ENCODE measurements around the gene DEAF1.

Gene DEAF1

DNA sequence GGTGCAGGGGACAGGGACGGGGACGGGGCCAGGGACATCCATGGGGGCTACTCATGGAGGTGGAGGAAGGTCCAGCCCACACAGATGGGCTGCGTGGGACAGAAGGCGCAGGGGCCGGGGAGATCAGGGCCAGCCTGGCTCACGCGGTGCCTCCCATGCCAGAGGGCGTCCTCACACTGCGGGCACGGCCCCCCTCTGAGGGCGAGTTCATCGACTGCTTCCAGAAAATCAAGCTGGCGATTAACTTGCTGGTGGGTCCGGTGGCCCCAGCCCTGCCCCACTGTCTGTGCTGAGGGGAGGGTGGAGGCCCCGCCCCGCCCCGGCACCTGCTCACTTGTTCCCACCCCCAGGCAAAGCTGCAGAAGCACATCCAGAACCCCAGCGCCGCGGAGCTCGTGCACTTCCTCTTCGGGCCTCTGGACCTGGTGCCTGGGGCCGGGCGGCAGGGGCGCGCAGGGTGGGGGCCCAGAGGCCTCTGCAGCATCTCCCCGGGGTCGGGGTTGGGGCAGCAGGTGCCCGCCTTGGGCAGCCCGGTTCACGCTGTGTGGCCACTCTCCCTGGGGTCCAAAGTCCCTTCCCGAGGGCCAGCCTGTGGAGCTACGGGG lies 26.8 kb upstream of the DEAF1 start:
- DNase-seq: peak; percentile 38

DNA sequence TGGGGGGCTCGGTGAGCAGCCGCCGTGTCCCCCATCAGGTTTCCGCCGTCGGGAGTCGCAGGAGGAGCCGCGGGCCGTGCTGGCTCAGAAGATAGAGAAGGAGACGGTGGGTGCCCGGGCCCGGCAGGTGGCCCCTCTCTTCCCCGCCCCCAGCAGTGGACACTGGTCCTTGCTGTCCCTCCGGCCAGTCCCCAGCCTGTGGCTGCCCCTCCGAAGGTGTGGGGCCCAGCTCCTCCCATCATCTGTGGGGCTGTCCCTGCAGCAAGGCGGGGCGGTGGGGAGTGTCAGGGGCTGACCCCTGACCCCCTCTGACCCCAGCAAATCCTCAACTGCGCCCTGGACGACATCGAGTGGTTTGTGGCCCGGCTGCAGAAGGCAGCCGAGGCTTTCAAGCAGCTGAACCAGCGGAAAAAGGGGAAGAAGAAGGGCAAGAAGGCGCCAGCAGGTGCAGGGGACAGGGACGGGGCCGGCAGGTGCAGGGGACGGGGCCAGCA lies 26.3 kb upstream of the DEAF1 start:
- DNase-seq: no peak

DNA sequence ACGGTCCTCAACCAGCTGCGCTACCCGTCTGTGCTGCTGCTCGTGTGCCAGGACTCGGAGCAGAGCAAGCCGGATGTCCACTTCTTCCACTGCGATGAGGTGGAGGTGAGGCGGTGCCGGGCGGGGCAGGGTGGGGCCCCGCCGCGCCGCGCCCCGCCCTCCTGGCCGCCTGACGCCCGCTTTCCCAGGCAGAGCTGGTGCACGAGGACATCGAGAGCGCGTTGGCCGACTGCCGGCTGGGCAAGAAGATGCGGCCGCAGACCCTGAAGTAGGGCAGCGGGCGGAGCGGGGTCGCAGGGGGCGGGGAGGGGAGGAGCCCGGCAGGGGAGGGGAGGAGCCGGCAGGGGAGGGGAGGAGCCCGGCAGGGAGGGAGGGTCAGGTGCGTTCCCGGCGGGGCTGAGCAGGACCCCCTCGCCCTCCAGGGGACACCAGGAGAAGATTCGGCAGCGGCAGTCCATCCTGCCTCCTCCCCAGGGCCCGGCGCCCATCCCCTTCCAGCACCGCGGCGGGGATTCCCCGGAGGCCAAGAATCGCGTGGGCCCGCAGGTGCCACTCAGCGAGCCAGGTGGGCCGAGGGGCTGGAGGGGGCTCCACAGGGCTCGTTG lies 25.7 kb upstream of the DEAF1 start:
- no peak for DNase-seq

DNA sequence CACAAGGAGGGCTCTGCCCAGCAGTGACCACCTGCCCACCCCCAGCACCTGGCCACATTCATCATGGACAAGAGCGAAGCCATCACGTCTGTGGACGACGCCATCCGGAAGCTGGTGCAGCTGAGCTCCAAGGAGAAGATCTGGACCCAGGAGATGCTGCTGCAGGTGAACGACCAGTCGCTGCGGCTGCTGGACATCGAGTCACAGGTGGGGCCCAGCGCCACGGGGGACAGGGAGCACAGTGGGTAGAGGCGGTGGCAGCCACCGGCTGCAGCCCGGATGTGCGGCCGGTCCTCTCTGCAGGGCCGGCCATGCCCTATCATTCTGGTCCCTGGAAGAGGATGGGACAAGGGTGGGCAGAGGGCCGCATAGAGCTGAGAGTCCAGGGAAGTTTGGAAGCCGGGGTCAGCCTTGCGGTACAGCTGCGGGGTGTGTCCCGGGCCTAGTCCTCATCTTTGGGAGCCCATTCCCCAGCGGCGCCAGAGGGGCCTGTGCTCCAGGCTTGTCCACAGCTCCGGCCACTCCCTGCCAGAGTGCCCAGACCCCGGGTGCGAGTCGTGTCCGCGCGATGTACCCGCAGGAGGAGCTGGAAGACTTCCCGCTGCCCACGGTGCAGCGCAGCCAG lies 25.1 kb upstream of the DEAF1 start:
- DNase-seq: no peak

DNA sequence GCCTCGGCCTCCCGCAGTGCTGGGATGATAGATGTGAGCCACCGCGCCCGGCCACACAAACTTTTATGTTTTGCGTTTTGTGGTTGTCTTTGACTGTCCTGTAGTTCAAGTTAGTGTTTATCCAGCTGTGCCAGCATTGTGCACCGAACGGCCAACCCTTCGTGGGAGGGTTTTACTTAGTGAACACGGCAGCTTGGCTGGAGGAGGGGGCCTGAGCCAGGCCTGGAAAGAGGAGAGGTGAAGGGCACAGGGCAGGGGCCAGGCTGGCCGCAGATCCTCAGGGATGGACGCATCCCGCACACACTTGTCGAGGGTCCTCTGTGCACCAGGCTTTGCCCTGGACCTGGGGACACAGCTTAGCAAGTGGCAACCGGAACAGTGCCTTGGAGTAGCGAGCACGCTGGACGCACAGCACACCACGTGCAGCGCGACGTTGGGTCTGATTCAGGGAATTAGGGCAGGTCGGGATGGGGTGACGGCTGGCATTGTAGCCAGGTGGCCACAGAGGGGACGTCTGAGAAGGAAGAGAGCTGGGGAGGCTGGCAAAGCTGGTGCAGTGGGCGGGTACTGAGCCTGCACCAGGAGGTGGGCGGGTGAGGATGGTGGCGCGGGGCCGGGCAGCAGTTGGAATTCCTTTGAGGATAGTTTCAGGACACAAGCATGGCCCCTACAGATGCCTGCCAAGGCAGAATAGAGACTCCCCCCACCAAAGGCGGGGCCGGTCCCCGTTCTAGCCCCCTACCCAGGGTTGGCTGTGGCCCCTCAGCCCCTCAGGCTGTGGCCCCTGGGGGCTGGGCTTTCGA lies 24.4 kb upstream of the DEAF1 start:
- no peak for DNase-seq

DNA sequence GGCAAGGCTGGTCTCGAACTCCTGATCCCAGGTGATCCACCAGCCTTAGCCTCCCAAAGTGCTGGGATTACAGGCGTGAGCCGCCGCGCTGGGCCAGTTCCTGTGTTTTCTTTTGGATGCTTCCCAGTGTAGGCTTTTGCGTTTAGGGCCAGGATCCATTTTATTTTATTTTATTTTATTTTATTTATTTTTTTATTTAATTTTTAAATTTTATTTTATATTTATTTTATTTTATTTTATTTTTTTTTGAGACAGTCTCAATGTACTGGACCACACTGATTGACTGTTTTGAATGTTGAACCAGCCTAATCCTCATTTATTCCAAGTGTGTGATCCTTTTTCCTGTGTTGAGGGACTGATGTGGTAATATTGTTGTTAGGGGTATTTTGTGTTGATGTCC lies 19.4 kb upstream of the DEAF1 start:
- DNase-seq: no peak

DNA sequence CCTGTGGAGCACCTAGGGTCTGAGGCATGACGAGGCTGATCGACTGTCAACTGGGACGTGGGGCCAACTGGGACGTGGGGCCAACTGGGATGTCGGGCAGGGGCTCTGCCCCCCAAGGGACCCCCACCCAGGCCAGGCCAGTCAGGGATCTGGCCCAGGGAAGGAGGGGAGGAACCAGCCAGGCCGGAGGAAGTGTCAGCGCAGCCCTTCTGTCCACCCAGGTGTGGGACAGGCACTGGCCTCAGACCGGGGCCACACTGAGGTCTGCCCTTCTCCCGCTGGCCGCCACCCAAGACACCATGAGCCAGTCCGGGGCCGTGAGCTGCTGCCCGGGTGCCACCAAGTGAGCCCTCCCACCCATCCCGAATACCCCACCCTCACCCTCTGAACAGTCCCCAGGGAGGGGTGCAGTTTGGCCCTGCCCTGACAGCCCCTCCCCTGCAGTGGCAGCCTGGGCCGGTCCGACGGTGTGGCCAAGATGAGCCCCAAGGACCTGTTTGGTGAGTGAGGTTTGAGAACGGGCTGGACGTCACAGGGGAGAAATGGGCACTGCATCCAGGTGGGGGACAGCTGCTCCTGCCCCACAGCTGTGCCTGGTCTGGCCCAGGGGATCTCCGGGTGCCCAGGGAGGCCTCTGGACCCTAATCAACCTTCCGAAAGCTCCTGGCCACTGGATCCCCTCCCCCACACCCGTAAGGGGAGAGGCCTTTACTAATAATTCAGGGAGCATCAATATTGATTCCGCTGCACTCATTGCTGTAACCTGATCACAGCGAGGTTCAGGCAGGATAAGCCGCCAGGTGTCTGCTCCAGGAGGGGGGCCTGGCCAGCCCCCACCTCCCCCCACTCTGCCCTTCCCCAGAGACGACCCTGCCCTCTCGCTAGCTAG lies 14.3 kb upstream of the DEAF1 start:
- DNase-seq: no peak

DNA sequence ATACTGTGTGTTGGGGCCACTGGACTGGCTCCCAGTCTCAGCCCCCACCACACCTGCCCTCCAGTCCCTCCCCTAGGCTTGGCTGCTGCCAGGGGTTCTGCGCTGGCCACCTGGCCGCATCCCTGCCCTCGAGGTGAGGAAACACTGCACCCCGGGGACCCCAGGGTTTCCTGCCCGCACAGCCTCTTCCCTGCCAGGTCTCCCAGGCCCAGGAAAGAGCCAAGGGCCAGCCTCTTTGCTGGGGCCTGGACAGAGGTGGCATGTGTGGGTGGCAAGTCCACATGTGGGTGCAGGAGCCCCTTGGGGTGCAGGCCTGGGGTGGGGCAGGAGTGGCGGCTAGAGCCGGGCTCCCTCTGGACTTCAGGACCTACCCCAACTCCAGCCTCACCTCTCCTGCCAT lies 13.5 kb upstream of the DEAF1 start:
- DNase-seq: no peak

DNA sequence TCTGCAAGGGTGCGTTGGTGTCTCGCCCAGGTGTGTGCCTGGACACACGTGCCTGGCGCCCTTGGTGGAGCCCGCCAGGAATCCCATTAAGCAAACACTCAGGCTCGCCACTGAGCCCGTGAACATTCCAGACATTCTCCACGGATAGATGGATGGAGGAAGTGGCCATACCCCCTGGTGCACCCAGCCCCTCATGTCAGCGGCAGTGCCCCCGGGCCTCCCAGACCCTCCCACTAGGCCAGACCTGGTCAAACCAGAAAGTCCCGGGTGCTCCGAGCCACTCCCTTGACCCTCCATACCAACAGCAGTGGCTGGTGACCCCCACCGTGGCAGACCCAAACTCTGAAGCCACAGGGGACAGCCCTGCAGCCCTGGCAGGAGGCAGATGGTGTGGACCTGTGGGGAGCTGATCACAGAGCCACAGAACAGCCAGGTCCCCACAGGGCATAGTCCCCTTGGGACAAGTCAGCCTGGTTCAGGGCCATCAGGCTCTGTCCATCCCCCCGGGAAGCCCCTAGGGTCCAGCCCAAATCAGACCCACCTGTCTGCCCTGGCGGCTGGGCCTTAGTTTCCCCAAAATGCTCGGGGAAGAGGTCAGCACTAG lies 12.9 kb upstream of the DEAF1 start:
- no peak for DNase-seq

DNA sequence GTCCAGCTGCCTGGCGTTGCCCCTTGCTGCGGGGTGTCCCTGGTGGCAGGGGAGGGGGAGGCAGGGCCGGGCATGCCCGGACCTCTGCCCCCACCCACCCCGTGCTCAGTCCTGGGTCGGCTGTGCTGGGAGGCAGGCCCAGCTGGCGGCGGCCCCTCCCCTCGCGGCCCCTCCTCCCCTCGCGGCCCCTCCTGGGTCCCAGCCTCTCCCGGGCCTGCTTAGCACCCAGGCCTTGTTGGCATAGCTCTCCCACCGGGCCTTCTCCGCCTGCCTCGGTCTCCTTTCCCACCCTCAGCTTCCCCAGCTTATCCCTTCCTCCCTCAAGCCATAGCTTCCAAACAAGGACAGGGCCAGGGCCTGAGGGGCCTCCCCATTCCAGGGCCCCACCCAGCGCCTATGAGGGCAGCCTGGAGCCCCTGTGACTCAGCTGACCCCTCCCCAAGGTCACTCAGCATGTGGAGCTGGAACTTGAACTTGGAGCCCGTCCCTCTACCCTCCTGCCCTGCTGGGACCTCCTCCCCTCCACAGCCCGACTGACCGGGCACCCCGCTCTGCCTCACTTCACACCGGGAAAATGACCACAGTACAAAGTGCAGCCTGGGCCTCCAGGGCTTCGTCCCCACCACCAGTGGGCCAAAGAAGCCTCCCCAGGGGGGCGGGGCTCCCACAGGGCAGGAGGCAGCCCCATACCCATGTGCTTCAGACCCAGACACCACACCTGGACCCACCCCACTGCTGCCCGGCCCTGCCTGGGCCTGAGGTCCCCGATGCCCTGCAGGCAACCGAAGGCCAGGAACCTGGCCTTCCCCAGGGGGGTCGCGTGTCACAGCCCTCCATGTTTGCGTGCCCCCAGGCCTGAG lies 12.2 kb upstream of the DEAF1 start:
- DNase-seq: no peak

DNA sequence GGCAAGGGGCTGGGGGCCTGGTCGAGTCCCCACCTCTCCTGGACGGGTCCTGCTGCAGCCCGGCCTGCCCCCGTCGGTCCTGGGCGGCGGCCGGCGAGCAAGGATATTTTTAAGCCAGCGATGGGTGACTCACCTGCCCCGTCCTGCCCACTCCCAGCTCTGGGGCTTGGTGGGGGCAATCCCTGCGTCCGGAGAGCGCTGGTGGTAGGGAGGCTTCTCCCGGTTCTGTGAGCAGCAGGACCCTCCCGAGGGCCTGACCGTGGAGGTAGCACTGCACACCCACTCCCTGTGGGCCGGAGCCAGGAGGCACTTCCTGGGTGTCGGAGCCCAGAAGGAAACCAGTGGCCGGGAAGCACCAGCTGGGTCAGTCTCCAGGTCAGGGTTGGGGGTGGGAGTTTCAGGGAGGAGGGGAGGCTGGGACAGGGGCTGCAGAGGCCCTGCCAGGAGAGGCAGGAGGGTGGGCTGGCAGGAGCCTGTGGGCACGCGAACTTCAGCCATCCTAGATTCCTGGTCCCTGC lies 11.5 kb upstream of the DEAF1 start:
- DNase-seq: no peak

DNA sequence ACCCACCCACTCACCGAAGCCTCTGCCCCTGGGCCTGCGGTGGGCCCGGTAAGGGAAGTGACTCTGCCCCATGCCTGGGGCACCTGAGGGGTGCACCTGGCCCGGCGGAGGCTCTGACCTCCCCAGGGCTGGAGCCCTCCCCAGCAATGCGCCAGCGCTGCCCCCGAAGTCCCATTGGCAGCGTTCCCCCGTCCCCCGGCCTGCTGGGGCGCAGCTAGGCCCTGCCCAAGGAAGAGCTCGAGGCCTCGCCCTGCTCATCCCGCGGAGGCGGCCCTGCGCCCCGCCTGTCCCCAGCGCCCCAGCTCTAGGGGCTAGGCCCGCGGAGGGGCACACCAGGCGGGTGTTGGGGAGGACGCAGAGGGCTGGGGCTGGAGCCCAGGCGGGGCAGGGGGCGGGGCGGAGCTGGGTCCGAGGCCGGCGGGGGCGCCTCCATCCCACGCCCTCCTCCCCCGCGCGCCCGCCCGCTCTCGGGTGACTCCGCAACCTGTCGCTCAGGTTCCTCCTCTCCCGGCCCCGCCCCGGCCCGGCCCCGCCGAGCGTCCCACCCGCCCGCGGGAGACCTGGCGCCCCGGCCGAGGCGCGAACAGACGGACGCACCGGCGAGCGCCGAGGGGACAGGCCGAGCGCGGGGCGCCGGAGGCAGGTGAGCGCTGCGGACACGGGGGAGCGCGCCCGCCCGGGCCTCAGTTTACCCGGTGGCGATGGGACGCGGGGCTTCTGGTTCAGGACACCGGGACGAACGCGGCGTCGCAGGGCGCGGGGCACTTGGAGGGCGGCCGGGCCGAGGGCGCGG lies 10.8 kb upstream of the DEAF1 start, which contains the start of gene EPS8L2:
EPS8L2 (plus strand) TSS at position 586 of the 793 bp plus-strand sequence. CDS start 3,177 bp downstream, outside the sequence.
- no peak for DNase-seq

DNA sequence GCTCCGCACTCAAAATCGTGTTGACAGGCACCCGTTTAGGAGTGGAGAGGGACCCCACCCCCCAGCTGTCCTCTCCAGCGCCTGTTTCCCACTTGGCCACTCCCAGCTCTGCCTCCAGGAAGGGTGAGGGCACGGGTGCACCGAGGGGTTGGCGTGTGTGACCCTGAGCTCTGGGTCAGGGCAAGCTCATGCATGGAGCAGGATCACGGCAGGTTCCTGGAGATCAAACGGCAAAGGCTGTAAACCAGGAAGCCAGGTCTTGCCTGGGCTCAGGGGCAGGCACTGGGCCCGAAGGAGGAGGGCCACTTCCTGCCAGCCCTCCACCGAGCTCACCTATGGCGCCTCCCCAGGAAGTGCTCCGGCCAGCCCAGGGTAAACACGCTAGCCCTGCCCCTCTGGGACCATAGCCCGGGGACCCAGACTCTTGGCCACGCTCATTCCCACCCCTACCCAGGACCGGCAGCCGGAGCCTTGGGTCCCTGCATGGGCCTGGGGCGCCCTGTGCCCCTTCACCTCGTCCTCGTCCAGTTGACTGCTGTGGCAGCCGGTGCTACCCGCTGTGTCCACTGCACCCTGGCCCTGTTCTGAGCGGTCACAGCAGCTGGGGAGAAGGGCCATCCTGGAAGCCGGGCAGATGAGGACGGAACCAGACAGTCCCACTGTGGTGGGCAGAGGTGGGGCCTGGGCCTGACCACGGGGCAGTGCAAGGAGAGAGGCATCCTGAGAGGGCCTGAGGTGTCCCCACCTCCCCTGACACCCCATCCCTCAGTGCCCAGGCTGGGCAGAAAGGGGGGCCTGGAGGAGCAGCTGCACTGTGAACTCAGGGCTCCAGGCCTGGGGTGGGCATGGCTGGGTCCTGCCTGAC lies 10.0 kb upstream of the DEAF1 start:
- no peak for DNase-seq

DNA sequence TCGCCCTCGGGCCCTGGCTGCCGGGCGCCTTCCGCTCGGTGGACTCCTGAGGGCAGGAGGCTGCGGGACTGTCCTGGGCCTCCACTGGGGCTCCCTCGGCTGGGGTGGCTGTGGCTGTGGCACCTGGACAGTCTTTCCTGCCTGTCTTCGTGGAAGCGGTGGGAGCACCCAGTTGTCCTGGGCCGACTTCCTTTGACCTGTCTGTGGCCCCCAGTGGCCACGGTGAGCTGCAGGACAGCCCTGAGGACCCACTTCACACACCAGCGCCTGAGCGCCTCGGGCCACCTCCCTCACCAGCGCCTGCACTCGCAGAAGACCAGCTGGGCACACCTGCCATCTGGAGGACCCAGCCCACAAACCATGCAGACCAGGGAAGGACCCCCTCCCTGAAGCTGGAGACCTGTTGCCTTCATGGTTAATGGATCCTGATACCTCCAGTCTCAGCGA lies 9.2 kb upstream of the DEAF1 start:
- DNase-seq: no peak

DNA sequence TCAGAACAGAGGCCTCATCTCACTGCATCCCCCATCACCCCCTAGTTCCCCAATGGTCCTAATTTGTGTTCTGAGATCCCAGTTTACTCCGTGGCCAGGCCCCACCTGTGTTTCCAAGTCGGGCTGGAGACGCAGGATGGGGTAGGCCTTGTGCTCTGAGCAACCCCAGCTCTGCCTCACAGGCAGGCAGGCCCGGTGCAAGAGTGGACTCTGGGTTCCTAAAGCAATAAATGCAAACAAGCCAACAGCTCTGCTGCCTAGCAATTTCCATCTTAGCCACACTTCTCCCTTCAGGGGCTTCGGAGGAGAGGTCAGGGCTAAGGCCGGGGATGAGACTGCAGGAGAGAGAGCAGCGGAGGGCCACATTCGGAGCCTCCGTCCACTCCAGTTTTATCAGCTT lies 8.5 kb upstream of the DEAF1 start:
- DNase-seq: no peak

DNA sequence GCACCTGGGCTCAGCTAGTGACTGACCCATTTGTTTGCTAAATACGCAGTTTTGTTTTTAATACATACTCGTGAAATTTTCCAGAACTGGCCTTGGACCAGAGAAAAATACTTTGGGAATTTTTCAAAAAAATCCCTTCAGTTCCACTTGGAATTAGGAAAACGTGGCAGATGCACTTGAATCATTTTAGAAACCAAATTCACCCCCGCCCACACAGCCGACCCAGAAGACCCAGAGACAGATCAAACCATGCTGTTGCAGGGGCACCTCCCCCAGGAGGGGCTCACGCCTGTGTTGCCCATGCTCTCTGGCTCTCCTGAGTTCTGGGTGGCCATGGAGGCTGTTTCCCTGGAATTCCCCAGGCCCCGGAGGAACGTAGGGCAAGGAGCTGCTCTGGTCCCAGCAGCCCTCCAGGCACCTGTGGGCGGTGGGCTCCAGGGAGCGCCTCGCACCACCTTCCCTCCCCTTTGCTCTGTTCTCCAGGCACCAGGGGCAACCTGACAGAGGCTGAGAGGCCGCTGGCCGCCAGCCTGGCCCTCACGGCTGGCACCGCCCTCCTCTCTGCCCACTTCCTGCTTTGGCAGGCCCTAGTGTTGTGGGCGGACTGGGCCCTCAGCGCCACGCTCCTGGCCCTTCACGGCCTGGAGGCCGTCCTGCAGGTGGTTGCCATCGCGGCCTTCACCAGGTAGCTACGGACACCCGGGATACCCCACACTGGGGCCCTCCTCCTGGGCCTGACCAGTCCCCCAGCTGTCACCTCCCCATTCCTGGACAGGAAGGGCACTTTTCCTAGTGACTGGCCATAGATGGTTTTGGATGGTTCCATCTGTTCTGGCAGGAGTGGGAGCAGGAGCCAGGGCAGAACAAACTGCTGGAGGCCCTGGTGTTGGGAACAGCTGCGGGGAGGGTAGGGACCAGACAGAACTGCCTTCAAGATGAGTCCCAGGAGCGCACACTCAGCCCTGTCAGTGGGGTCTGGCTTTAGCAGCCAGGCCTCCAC lies 7.7 kb upstream of the DEAF1 start:
- DNase-seq: no peak

DNA sequence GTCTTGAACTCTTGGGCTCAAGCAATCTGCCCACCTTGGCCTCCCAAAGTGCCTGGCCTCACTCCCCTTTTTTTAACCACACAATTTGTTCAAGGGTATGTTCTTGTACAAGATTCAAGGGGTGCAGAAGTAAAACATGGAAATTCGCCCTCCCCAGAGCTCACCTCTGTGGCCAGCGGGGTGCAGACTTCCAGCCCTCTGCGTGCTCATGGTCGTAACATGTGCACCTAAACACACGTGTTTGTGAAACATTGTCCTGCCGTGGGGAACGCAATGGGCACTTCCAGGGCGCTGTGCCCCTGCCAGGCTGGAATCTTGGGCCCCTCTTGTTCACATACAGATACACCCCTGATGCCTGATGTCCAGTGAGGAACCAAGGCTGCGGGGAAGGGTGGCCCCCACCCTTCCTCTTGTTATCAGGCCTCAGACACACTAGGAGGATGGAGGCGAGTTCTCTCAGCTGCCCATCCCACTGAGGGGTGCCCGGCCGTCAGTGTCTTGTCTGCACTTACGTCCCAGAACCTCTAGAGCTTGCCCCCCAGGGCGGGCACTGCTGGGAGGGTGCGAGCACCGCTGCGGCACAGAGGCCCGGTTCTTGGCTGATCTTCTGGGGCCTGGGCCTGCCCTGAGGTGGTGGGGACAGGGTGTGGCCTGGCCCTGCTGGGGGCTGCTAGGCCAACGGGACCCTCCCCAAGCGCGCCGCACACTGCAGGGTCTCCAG lies 6.9 kb upstream of the DEAF1 start:
- no peak for DNase-seq
